Left ventricle myocardium superior (tissue), 1 donor: ENCODE results near the gene KCNIP1. TPM values are rescaled to one million over a fixed set of nuclear protein-coding genes. Genes with fewer than 3 reads are reported as not detected.

Experiments used
- ATAC-seq: fragments of 200-7000 bp; cut with Tn5 transposase; one replicate; pipeline ENCODE4 v1.9.1; 2020; ENCODE audit warnings: mild to moderate bottlenecking, moderate library complexity
- DNase-seq: peaks from one replicate; pipeline ENCODE4 v3.0.0-alpha.2; 2020
- intact Hi-C: fragments of 100-400 bp; cut with micrococcal nuclease; formaldehyde crosslinking; loops from one replicate; pipeline ENCODE4 v1.11.0; 2022
- total RNA-seq: library from RNA; stranded (reverse); fragmentation: NEBNext Ultra II Directional; extraction: Animal tissue kit (Norgen Biotek cat#: 25700); gene quantifications from one replicate; pipeline ENCODE4 v1.2.1, GENCODE V29; 2021
- donor health status: DM: no; HTN: yes; CAD: no; lungs with severe emphysema.

Gene KCNIP1
- total RNA-seq, 1 donor from 2014 or later = 0.20 TPM

- DNase-seq (peak; percentile 43), ATAC-seq (peak; percentile 29)
- intact Hi-C loops = loop anchor here (2.0 kb wide), 1 partner anchor 197 kb away; no protein-coding TSS in a partner anchor
Measured at GRCh38 chr5:170631466-170632195, 127.8 kb downstream of the KCNIP1 start.

DNA sequence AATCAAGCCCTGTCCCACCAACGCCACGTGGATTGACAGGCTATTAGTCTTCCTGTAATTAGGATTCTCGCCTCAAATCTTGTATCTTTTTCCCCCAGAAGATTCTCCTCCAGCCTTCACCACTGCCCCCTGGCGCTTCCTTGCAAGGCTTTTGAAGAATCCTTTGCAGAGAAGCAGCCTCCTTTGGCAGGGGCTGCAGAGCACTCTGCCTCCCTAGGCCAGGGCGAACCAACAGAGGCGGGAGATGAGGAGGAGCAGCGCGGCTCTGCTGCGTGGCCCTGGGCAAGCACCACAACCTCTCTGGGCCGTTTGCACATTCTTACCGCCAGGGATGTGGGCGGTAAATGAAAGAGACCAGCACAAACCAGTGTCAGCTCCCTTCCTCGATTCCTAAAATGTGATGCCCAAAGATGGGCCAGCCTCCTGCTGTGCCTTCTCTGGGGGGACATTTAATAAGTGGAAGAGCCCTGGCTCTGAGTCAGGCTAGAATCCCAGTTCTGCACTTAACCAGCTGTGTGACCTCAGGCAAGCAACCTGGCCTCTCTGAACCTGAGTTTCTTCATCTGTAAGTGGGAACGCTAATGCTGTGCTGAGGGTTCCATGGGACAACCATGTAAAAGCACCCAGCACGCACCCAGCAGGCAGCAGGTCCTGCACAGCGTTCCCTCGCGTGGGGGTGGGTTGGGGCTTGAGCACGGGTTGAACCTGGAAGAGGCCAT, 128.6 kb downstream of the KCNIP1 start:
- ATAC-seq = no peak
- DNase-seq = no peak
- intact Hi-C loops = loop anchor here (2.0 kb wide), 1 partner anchor 198 kb away; no protein-coding TSS in a partner anchor

DNA sequence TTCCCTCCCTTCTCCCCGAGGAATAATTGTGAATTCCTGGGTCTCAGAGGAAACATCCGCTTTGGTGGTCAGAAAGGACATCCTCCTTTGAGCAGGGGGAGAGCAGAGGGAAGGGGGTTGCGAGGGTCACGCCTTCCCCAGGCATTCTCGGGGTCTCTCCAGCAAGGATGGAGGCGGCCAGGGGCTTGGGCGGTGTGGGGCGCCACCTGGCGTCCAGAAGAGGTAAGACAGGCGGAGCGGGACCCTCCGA, 129.1 kb downstream of the KCNIP1 start:
- intact Hi-C loops = loop anchor here (2.0 kb wide), 1 partner anchor 198 kb away; no protein-coding TSS in a partner anchor
- DNase-seq = peak; percentile 74
- ATAC-seq = peak; percentile 81

GRCh38 chr5:170633235-170634081, 129.6 kb downstream of the KCNIP1 start:
- no peak for DNase-seq
- intact Hi-C loops = loop anchor here (2.0 kb wide), 1 partner anchor 199 kb away; no protein-coding TSS in a partner anchor
- ATAC-seq = peak; percentile 83

DNA sequence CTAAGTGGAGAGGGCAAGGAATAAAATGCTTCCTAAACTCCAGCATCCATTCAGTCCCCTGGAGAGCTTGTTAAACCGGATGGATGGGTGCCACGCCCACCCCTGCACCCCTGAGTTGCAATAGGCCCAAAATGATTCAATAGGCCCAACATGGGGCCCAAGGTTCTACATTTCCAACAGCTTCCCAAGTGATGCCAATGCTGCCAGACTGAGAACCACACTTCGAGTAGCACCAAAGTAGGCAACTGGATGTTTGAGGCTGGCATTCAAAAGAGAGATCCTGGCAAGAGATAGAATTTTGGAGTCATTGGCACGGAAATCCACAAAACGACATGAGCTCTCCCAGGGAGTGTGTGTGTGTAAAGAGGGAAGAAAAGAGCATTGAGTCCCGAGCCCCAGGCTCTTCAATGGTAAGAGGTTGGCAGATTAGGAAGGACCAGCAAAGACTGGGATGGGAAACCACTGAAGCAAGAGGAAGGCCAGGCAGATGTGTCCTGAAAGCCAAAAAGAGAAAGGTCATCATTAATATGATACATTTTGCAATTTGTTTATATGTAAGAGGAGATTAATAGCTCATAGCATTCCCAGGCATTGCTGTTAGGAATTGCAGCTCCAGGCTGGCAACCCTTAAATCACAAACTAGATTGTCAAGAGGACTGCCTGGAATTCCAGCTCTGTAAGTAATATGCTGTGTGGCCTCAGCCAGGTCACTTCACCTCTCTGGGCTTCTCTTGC, 130.6 kb downstream of the KCNIP1 start:
- intact Hi-C loops = no loop called here
- ATAC-seq (no peak), DNase-seq (no peak)

- DNase-seq (no peak), ATAC-seq (no peak)
- intact Hi-C loops = no loop called here
Measured at GRCh38 chr5:170635706-170636105, 131.9 kb downstream of the KCNIP1 start.

GRCh38 chr5:170636206-170636605, 132.4 kb downstream of the KCNIP1 start:
- intact Hi-C loops = no loop called here
- peak; percentile 22 for DNase-seq
- no peak for ATAC-seq

- intact Hi-C loops = no loop called here
- ATAC-seq (no peak), DNase-seq (no peak)
Measured at GRCh38 chr5:170636801-170637477, 133.1 kb downstream of the KCNIP1 start.

DNA sequence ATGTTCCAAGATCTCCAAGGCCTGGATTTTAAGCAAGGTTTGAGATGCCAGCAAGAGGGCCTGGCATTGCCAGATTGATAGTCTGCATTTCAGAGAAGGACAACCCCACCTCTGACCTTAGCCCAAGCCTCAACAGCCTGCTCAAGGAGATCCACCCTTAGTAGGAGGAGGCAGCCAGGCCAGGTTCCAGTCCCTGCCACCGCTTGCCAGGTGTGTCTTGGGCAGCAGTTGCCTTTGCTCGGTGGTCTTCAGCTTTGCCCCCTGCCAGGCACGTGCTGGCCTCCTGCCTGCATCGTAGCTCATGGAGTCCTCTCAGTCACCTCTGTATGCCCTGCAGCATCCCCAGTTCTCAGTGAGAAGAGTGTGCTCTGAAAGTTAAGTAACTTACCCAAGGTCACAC, 134.2 kb downstream of the KCNIP1 start:
- intact Hi-C loops = no loop called here
- ATAC-seq (no peak), DNase-seq (no peak)

DNA sequence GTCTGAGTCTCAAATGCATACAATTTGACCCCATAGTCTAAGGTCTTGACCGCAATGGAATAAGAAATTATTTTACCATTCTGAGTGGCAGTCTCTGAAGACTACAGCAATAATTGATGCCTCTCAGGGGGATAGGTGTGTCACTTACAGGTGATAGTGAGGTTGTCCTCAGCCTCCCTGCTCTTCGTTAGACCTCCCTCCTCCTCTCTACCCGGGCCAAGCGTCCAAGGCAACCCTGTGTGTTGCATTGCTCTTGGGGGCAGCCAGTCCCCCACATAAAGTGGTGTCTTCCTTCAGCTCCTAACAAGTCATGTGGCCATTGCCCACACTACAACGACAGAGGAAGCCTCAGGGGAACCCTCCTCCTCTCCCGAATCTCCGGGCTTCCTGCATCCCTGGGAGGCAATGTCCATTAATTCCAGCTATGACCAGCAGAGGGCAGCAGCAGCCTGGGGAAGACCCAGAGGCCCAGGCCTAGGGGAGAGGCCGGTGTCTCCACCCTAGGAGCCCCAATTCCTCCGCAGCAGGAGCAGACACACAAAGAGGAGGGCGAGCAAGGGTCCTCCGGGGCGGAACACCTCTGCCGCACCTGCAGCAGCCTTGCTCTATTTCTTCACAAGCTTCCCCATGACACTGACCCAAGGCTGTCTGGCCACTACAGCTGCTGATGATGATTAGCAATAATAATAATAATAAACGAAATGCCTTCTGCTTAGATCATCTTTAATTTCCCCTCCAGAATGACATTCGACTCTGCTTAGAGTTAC, 134.8 kb downstream of the KCNIP1 start:
- intact Hi-C loops = no loop called here
- ATAC-seq = peak; percentile 75
- DNase-seq = peak; percentile 70

GRCh38 chr5:170639221-170639925, 135.6 kb downstream of the KCNIP1 start:
- intact Hi-C loops = no loop called here
- ATAC-seq = no peak
- no peak for DNase-seq

DNA sequence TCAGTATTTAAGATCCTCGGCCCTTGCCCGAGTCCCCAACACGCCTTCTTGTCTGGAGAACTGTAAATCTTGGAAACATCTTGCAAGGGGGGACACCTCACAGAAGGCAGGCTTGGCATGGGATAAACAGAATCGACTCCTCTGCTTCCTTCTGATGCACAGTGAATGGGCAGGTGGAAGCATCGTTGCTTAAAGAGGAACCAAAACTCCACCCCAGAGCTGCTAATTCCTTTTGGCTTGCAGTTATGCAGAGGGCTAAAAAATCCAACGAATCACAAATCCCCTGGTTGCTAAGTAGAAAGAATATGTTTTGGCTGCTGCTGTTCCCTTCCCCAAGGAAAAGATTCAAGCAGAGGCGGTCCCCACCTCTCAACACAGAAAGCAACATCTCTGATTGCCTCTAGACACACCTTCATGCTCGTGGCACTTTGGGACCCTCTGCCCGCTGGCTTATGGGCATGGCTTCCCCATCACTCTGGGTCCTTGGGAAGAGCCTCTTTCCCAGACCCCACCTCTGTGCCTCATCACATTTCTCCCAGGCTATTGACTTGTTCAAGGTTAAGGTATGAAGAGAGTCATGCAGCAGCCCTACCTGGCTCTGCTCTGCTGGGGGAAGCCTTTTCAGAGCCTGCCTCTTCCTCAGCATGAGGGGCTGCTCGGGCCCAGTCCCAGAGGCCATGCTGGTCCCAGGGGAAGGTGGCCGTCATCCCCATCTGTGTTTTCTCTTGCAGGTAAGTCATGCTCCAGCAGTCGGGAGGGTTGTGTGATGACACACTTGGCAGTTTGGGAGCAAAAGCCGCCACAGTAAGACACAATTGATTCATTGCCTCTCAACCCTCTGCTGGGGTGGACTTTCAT, 137.1 kb downstream of the KCNIP1 start:
- DNase-seq = no peak
- ATAC-seq = no peak
- intact Hi-C loops = no loop called here

DNA sequence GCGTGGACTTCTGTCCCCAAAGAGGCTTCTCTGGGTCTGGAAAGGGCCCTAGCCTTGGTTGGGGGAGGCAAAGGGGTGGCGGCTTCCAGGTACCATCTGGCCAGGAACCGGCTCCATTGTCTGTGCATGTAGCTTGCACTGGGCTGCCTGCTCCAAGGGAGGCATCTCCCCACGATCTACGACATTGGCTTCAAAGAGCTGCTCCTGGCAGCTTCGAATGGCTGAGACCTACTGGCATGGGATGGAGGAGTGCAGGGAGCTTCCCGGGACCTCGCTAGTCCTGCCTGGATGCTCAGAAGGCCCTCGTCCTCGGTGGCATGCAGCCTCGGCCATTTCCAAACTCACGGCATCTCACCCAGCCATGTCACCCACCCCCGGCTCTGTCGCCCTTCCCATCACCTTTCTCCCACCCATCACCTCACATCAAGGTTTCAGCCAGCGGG, 137.8 kb downstream of the KCNIP1 start:
- no peak for DNase-seq
- ATAC-seq = no peak
- intact Hi-C loops = no loop called here

DNA sequence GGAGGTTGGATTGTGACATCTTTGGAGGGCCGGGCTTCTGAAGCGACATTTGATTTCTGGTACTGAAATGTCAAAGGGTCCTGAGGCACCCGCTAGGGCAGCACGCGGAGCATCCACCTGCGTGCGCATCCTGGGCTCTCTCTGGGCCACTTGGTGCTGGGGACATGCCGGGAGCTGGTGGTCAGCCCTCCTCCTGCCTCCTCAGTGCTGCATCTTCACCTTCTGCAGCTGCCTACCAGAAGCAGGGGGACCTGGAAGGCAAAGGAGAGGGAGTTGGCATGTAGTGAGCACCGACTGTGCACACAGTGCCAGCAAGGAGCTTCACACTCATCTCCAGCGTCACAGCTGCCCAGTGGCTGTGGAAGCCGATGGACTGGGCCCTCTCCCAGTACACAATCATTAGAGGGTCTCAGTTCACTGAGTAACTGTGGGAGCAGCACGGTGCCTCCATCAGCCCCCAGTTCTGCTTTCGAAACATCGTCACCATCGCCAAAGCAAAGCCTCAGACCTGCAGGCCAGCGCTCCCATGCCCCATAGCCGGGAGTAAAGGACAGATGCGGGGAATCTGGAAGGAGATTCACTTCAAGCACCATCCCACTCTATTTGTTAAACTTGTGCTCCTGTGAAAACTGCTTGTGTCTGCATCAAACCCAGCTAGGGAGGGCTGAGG, 138.4 kb downstream of the KCNIP1 start:
- ATAC-seq = no peak
- intact Hi-C loops = no loop called here

DNA sequence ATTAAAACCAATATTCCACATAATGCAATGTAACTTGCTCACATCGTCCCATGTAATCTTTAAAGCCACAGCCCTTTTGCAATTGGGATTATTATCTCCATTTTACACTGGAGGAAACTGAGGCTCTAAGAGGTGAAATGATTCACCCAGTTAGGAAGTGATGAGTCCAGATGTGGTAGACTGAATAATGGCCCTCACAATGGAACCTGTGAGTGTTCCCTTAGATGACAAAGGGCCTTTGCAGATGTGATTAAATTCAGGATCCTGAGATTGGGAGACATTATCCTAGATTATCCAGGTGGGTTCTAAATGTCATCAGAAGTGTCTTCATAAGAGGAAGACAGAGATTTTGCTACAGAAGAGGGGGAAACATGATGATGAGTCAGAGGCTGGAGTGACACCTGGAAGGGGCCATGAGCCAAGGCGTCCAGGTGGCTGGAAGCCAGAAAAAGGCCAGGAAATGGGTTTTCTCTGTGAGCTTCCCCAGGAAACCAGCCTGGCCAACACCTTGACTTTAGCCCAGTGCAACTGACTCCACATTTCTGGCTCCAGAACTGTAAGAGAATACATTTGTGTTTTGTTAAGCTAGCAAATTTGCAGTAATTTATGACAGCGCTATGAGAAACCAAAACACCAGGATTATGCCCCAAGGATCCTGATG, 139.1 kb downstream of the KCNIP1 start:
- intact Hi-C loops = no loop called here
- no peak for ATAC-seq
- DNase-seq = no peak

More for the DNA sequence above, 138.4 kb downstream of the KCNIP1 start:
- DNase-seq = no peak
